K562 (cell line): ENCODE measurements around the gene SCN8A. TPM values are rescaled to one million over a fixed set of nuclear protein-coding genes. Genes with fewer than 3 reads are reported as not detected.

Experiments used
- ATAC-seq: fragments of 200-7000 bp; cut with Tn5 transposase; 3 replicates; pipeline ENCODE4 v1.9.1; 2020; ENCODE audit warnings: moderate library complexity
- BruUV-seq: library from RNA; stranded (reverse); fragments of 400-500 nt; replicated peaks from 2 replicates; lab custom pipeline; 2021; lab: Mats Ljungman, UMichigan
- CTCF ChIA-PET: fragments of 300-600 bp; formaldehyde crosslinking; extraction: SDS; loops from one replicate; lab custom pipeline; 2021; ENCODE audit warnings: low intra/inter-chr PET ratio; lab: Yijun Ruan, JAX
- POLR2A ChIA-PET: fragments of 300-600, 350-650 bp; sonication (Branson Sonifier 250); formaldehyde crosslinking; extraction: SDS; loops from one replicate; lab custom pipeline; 2021; ENCODE audit warnings: antibody characterized with exemption, inconsistent platforms; lab: Yijun Ruan, JAX
- DNase-seq, 4 experiments: peaks; one replicate each; pipeline versions ENCODE4 v3.0.0 to v3.0.0-alpha.2; 2011 to 2018; ENCODE audit warnings: low spot score in 3 of 4, mixed read lengths in 3 of 4; ENCODE audit errors: extremely low read depth in 1 of 4
- FAIRE-seq: peaks from 2 replicates; lab custom pipeline; 2011; peaks lifted over from hg19 to GRCh38; lab: Jason Lieb, UNC
- H2AFZ ChIP-seq: 2 replicates; pipeline ENCODE4 v1.6.0; 2011; ENCODE audit warnings: low read depth, low read length, control low read depth, inconsistent platforms
- H3K27ac ChIP-seq: fragments of 200-600 bp; 3 replicates; pipeline ENCODE4 v1.8.0; 2011; ENCODE audit warnings: low read depth, mild to moderate bottlenecking, control low read depth, inconsistent platforms, low read length, moderate library complexity, mixed read lengths; ENCODE audit errors: extremely low read depth
- H3K27me3 ChIP-seq, 2 experiments: fragments of 300-600 bp in 1 of 2; 2 replicates in 1 of 2; 3 replicates in 1 of 2; pipeline versions ENCODE4 v1.6.0 to v1.8.0; 2011; ENCODE audit warnings: inconsistent platforms in 2 of 2, low read length in 2 of 2, mild to moderate bottlenecking in 1 of 2, mixed read lengths in 1 of 2, moderate library complexity in 1 of 2; ENCODE audit not compliant: control insufficient read depth in 2 of 2, insufficient read depth in 2 of 2
- H3K36me3 ChIP-seq: fragments of 300-600 bp; 3 replicates; pipeline ENCODE4 v1.8.0; 2011; ENCODE audit warnings: mild to moderate bottlenecking, low read length, inconsistent platforms; ENCODE audit not compliant: control insufficient read depth, insufficient read depth
- H3K4me1 ChIP-seq, 2 experiments: fragments of 200-600 bp in 1 of 2; replicated peaks in 1 of 2; 2 replicates in 1 of 2; 3 replicates in 1 of 2; pipeline versions ENCODE4 v1.5.1 to v1.8.0; 2011; ENCODE audit warnings: inconsistent platforms in 2 of 2, low read length in 2 of 2, mild to moderate bottlenecking in 1 of 2, mixed read lengths in 1 of 2, moderate library complexity in 1 of 2; ENCODE audit not compliant: control insufficient read depth in 2 of 2, insufficient read depth in 2 of 2
- H3K4me2 ChIP-seq: 2 replicates; pipeline ENCODE4 v1.6.1; 2011; ENCODE audit warnings: low read length, control low read depth, inconsistent platforms, mixed read lengths; ENCODE audit not compliant: insufficient read depth
- H3K4me3 ChIP-seq: fragments of 200-600 bp; sonication (generic), shearing (Covaris generic); 2 replicates; pipeline ENCODE4 v1.5.1; 2016; ENCODE audit warnings: control low read depth, inconsistent platforms
- H3K79me2 ChIP-seq: fragments of 200-600 bp; 3 replicates; pipeline ENCODE4 v1.8.0; 2011; ENCODE audit warnings: low read length, inconsistent platforms; ENCODE audit not compliant: control insufficient read depth, insufficient read depth
- H3K9ac ChIP-seq, 2 experiments: 2 replicates each; pipeline versions ENCODE4 v1.6.0 to v1.6.1; 2011; ENCODE audit warnings: low read depth in 2 of 2, low read length in 2 of 2, control low read depth in 1 of 2, inconsistent platforms in 1 of 2, mild to moderate bottlenecking in 1 of 2, mixed read lengths in 1 of 2; ENCODE audit not compliant: insufficient read depth in 1 of 2
- H3K9me1 ChIP-seq: one replicate; pipeline ENCODE4 v1.6.0; 2011; ENCODE audit warnings: inconsistent platforms, mild to moderate bottlenecking, low read length, moderate library complexity; ENCODE audit not compliant: control insufficient read depth, insufficient read depth
- H3K9me3 ChIP-seq: replicated peaks from 2 replicates; pipeline ENCODE4 v1.5.1; 2011; ENCODE audit warnings: low read depth, low read length, inconsistent platforms; ENCODE audit not compliant: control insufficient read depth, insufficient read depth
- H4K20me1 ChIP-seq: replicated peaks from 2 replicates; pipeline ENCODE4 v1.6.1; 2011; ENCODE audit warnings: low read length, inconsistent platforms, mixed read lengths; ENCODE audit not compliant: control insufficient read depth, insufficient read depth
- DMBX1 ChIP-seq: fragments of 250-450 bp; sonication (Bioruptor Pico); IDR thresholded peaks from 2 replicates; pipeline ENCODE4 v1.8.0; 2022; ENCODE audit warnings: inconsistent platforms, mild to moderate bottlenecking, moderate library complexity, borderline replicate concordance
- LARP7 ChIP-seq: fragments of 450-650 bp; IDR thresholded peaks from 2 replicates; pipeline ENCODE4 v1.6.1; 2016
- MEF2D ChIP-seq: conservative IDR thresholded peaks from 2 replicates; pipeline ENCODE4 v1.6.1; 2016; ENCODE audit warnings: low read depth, missing genetic modification characterization, missing compliant biosample characterization
- PRMT5 ChIP-seq: sonication (generic); formaldehyde crosslinking; IDR thresholded peaks from 2 replicates; pipeline ENCODE4 v1.5.0; 2020; ENCODE audit warnings: missing genetic modification reagents
- RFX1 ChIP-seq: fragments of 450-650 bp; IDR thresholded peaks from 2 replicates; pipeline ENCODE4 v1.6.1; 2016; ENCODE audit warnings: mild to moderate bottlenecking, moderate library complexity
- SMARCA5 ChIP-seq: fragments of 450-650 bp; IDR thresholded peaks from 2 replicates; pipeline ENCODE4 v1.6.1; 2016
- ZNF668 ChIP-seq: fragments of 250-450 bp; sonication (Bioruptor Pico); IDR thresholded peaks from 2 replicates; pipeline ENCODE4 v1.8.0; 2022; ENCODE audit warnings: mild to moderate bottlenecking, inconsistent platforms
- WGBS: fragments of 100-300 bp; shearing (Covaris generic); methylation state at CpG from one replicate; pipeline ENCODE4 v1.1.6; 2016; ENCODE audit warnings: low coverage, mixed read lengths; ENCODE audit not compliant: insufficient coverage; ENCODE audit errors: missing lambda C conversion rate; 5-methylcytosine and 5-hydroxymethylcytosine counted together
- in situ Hi-C: fragments of 300-500 bp; cut with MboI; formaldehyde crosslinking; loops from 4 replicates; pipeline ENCODE4 v1.15.0; 2018; ENCODE audit warnings: inconsistent platforms, mixed read lengths
- intact Hi-C: fragments of 100-400 bp; cut with micrococcal nuclease; formaldehyde crosslinking; loops from 2 replicates; pipeline ENCODE4 v1.14.2; 2022
- polyA plus RNA-seq, 8 experiments: library from polyadenylated mRNA; depleted of rRNA in 4 of 8; stranded (reverse) in 5 of 8; unstranded in 3 of 8; fragments of >200 nt; fragmentation: Nextera tagmentation in 2 of 8; fragmentation: Illumina TruSeq in 1 of 8; extraction: Ambion mirVana in 2 of 8; extraction: Trizol in 1 of 8; gene quantifications; 2 replicates each; pipeline versions ENCODE4 v1.2.1 to v1.2.3, GENCODE V29; 2011 to 2014; ENCODE audit warnings: inconsistent platforms in 1 of 8, missing spikeins in 1 of 8
- total RNA-seq, 7 experiments: library from RNA; depleted of rRNA in 6 of 7; stranded (reverse); fragments of >200 nt in 6 of 7; fragmentation: Illumina TruSeq in 2 of 7; extraction: Trizol in 2 of 7; gene quantifications; 2 replicates each; pipeline versions ENCODE4 v1.2.1 to v1.2.3, GENCODE V29; 2011 to 2021; ENCODE audit warnings: low replicate concordance in 1 of 7
- TF ChIP-seq, protein P1 (sequence below): fragments of 450-650 bp; IDR thresholded peaks from 2 replicates; pipeline ENCODE4 v1.6.1; 2018; ENCODE audit not compliant: partially characterized antibody

SCN8A gene
- total and polyA plus RNA-seq, 9 of the 15 experiments (the other 6 are each of a cell fraction or from before 2014, with no cell fraction given): 0.03 to 0.29 (median 0.15) TPM; not detected in 1

DNA sequence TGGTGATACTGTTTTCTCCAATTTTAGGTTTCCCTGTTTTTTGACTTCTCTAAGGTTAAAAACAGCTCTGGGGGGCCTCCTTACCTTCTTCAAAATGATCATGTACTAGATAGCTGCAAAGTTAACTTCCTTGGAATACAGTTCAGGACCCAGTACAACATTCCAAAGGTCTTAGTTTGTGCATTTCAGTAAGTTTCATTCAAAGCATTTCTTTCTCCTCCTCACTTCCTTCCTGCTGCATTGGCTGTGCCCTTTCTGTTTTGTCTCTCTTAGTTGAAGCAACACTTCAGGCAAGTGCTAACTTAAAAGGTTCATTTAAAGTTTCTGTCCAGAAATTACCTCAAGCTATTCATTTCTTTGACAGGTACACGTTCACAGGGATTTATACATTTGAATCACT, 95.7 kb downstream of the SCN8A start:
- TF ChIP-seq DMBX1 (CRISPR knock-in tag): no peak
- TF ChIP-seq ZNF668 (CRISPR knock-in tag): no peak
- TF ChIP-seq PRMT5 (CRISPR knock-in tag): no peak
- TF ChIP-seq MEF2D (tag): no peak
- TF ChIP-seq, protein P1, sequence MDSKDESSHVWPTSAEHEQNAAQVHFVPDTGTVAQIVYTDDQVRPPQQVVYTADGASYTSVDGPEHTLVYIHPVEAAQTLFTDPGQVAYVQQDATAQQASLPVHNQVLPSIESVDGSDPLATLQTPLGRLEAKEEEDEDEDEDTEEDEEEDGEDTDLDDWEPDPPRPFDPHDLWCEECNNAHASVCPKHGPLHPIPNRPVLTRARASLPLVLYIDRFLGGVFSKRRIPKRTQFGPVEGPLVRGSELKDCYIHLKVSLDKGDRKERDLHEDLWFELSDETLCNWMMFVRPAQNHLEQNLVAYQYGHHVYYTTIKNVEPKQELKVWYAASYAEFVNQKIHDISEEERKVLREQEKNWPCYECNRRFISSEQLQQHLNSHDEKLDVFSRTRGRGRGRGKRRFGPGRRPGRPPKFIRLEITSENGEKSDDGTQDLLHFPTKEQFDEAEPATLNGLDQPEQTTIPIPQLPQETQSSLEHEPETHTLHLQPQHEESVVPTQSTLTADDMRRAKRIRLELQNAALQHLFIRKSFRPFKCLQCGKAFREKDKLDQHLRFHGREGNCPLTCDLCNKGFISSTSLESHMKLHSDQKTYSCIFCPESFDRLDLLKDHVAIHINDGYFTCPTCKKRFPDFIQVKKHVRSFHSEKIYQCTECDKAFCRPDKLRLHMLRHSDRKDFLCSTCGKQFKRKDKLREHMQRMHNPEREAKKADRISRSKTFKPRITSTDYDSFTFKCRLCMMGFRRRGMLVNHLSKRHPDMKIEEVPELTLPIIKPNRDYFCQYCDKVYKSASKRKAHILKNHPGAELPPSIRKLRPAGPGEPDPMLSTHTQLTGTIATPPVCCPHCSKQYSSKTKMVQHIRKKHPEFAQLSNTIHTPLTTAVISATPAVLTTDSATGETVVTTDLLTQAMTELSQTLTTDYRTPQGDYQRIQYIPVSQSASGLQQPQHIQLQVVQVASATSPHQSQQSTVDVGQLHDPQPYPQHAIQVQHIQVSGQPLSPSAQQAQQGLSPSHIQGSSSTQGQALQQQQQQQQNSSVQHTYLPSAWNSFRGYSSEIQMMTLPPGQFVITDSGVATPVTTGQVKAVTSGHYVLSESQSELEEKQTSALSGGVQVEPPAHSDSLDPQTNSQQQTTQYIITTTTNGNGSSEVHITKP: no peak
- TF ChIP-seq SMARCA5: no peak
- TF ChIP-seq LARP7: no peak
- no peak for TF ChIP-seq RFX1
- ChIA-PET CTCF (no interaction called here), POLR2A (interaction anchor here (0.5 to 1.0 kb wide), 3 partner anchors 13 to 155 kb away, joined by 3 to 5 read pairs (median 3); no protein-coding TSS in a partner anchor)
- Histone ChIP-seq H3K9ac (no peak overlapping the region), H4K20me1 (no peaks in the 10 kb centered on the region), H3K9me3 (no peaks in the 10 kb centered on the region), H3K4me3 (no peak overlapping the region), H3K9me1 (no peaks in the 10 kb centered on the region), H3K4me1 (no peaks in the 10 kb centered on the region), H3K4me2 (no peak overlapping the region), H3K36me3 (no peaks in the 10 kb centered on the region), H3K79me2 (no peaks in the 10 kb centered on the region), H3K27ac (no peak overlapping the region), H2AFZ (no peak overlapping the region), H3K27me3 (peaks cover 0 to 5% of the 10 kb centered on the region in 2 experiments; a peak in 3 of 5 replicates)
- in situ Hi-C loops: no loop called here
- FAIRE-seq (no peak), DNase-seq (no peak), ATAC-seq (no peak)
- BruUV-seq: no TSS peak
- WGBS: 0% methylated on average over 1 of the region's 1 CpG
- intact Hi-C loops: no loop called here
